Choroid plexus epithelial cell (primary cell): ENCODE data around the gene CMPK1.
"Not testable (repeated sequence)": the region's sequence is repeated elsewhere in the genome, so short reads cannot be mapped to it uniquely, and the experiment has no call there.

Experiments used
- DNase-seq: peaks from one replicate; pipeline ENCODE4 v3.0.0-alpha.2; 2010; ENCODE audit warnings: low read depth
- H3K4me3 ChIP-seq: 2 replicates; pipeline ENCODE4 v1.5.1; 2011; ENCODE audit warnings: low read depth, mild to moderate bottlenecking, control low read depth, low read length, moderate library complexity
- CTCF ChIP-seq: conservative IDR thresholded peaks from 2 replicates; pipeline ENCODE4 v1.5.1; 2011; ENCODE audit warnings: low read depth, mild to moderate bottlenecking, control low read depth, inconsistent platforms, low read length, moderate library complexity

CMPK1 gene

GRCh38 chr1:47340227-47340626 lies 6.6 kb downstream of the CMPK1 start:
- TF ChIP-seq CTCF, result no peak
- H3K4me3 ChIP-seq, result no peak overlapping the region
- DNase-seq, result no peak

- not testable (repeated sequence) for DNase-seq
Observed at GRCh38 chr1:47346979-47347378, 13.4 kb downstream of the CMPK1 start.

GRCh38 chr1:47347735-47348134 lies 14.1 kb downstream of the CMPK1 start:
- TF ChIP-seq CTCF, result no peak
- H3K4me3 ChIP-seq, result no peak overlapping the region
- no peak for DNase-seq

More at GRCh38 chr1:47346979-47347378, 13.4 kb downstream of the CMPK1 start:
- not testable (repeated sequence) for H3K4me3 ChIP-seq

- no peak overlapping the region for H3K4me3 ChIP-seq
- no peak for DNase-seq
- no peak for TF ChIP-seq CTCF
Observed at GRCh38 chr1:47348246-47348645, 14.7 kb downstream of the CMPK1 start.

- peak; percentile 27 for DNase-seq
- TF ChIP-seq CTCF, result no peak
Observed at GRCh38 chr1:47351305-47351704, 17.7 kb downstream of the CMPK1 start.

GRCh38 chr1:47361380-47361779 lies 27.8 kb downstream of the CMPK1 start:
- no peak for DNase-seq
- no peak for TF ChIP-seq CTCF
- H3K4me3 ChIP-seq, result no peak overlapping the region

More at GRCh38 chr1:47351305-47351704, 17.7 kb downstream of the CMPK1 start:
- H3K4me3 ChIP-seq, result no peak overlapping the region

GRCh38 chr1:47362828-47363227 lies 29.2 kb downstream of the CMPK1 start:
- no peak for TF ChIP-seq CTCF
- DNase-seq, result no peak
- H3K4me3 ChIP-seq, result no peak overlapping the region

GRCh38 chr1:47367651-47368050 lies 34.1 kb downstream of the CMPK1 start:
- DNase-seq, result peak; percentile 41
- no peak for TF ChIP-seq CTCF
- H3K4me3 ChIP-seq, result no peak overlapping the region
